GM19328 (cell line): Measurements from ENCODE around the gene PNLIPRP2.

Experiments
- ATAC-seq: cut with Tn5 transposase; IDR thresholded peaks from one replicate; pipeline ENCODE4 v1.9.1; 2021; ENCODE audit warnings: mild to moderate bottlenecking, moderate library complexity; ENCODE audit not compliant: unreplicated experiment

PNLIPRP2 gene

DNA sequence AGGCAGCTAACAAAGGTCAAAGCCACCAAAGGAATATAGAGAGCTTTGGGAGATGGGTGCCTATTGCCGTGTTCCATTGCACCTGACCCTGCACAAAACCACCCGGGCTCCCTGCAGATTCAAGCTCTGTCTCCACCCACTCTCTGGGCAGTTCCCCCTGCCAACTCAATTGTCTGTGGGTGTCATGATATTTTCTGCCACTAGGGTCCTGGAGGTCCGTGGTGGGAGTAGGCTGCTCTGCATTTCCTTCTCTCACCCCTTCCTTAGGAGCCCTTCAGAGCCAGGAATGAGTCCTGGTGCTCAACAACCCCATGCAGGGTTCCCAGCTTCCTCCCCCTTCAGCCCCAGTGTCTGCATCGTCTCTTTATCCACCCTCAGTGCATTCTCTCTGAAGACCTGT is 34.1 kb downstream of the PNLIPRP2 start:
- ATAC-seq, result no peak

- ATAC-seq, result no peak
These were observed 34.8 kb downstream of the PNLIPRP2 start for GRCh38 chr10:116655568-116655967.

DNA sequence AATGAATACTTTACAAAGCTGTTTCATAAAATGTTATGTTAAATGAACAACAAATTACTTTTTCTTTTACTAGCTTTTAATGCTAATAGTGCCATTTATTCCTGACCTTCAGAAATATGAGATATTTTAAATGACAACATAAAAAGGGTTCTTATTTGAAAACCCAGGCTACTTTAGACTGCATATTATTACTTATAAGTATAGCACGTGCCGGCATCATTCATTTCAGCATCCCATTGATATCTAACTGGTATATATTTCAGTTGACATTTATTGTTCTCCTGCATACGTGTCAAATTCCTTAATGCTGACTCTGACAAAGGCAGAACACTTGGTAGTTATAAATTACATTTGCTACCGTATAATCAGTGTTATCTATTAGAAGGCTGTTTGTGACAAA is 35.3 kb downstream of the PNLIPRP2 start:
- no peak for ATAC-seq

- no peak for ATAC-seq
These were observed 37.3 kb downstream of the PNLIPRP2 start for GRCh38 chr10:116657863-116658551.

GRCh38 chr10:116659049-116659670 is 38.4 kb downstream of the PNLIPRP2 start:
- no peak for ATAC-seq

GRCh38 chr10:116660860-116661259 is 40.1 kb downstream of the PNLIPRP2 start:
- no peak for ATAC-seq

DNA sequence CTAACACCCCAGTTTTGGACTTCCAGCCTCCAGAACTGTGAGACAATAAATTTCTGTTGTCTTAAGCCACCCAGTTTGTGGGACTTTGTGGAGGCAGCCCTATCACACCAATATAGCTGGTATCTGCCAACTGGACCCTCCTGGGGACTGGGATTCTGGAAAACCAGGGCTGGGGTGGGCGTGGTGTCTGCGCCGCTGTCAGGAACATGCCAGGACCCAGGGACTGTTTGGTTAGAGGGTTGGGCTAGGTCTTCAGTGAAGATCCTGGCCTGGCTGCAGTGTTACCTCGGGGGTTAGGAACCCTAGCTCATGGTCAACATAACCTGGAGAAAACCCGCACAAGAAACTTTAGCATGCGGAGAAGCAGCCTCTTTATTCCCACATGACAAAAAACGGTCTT is 42.6 kb downstream of the PNLIPRP2 start:
- no peak for ATAC-seq

- no peak for ATAC-seq
These were observed 43.9 kb downstream of the PNLIPRP2 start for GRCh38 chr10:116664631-116665030.

- ATAC-seq, result no peak
These were observed 44.9 kb downstream of the PNLIPRP2 start for GRCh38 chr10:116665541-116666125.

DNA sequence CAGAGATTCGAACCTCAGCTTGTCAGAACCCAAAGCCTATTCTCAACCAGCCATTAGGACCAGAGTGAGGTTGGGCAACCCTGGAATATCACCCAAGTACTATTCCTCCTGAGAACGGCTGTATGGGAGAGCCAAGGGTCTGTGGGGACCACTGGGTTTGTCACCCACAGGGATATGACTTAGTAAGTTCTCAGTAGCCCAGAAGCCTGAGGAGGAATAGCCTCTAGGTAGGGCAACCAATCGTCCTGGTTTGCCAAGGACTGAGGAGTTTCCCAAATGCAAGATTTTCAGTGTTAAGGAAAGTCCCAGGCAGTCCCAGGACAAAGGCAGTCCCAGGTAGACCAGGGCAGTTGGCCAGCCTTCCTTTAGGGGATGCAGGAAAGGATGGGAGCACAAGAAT is 46.7 kb downstream of the PNLIPRP2 start:
- no peak for ATAC-seq

DNA sequence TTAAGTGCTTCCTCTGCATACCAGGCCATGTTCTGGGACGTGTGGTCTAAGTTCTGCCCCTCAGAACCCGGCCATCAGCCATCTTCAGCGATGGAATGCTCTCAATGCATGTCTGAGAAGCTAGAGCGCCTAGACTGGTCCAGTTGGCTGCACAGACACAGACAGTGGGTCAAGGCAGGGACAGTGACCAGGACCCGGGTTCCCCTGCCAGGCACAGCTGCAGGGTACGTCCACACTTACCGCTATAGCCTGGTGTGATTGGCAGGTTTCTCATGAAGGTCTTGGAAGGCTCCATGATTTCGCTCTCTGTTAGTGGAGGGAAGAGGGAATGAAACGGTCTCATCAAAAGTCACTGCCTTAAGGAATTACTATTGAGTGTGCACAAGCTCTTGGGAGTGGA is 47.3 kb downstream of the PNLIPRP2 start:
- ATAC-seq, result no peak

GRCh38 chr10:116668446-116668845 is 47.7 kb downstream of the PNLIPRP2 start:
- ATAC-seq, result no peak

GRCh38 chr10:116669080-116669479 is 48.3 kb downstream of the PNLIPRP2 start:
- no peak for ATAC-seq

- no peak for ATAC-seq
These were observed 49.3 kb downstream of the PNLIPRP2 start for GRCh38 chr10:116669832-116670644.

- no peak for ATAC-seq
These were observed 50.0 kb downstream of the PNLIPRP2 start for GRCh38 chr10:116670706-116671105.

GRCh38 chr10:116671274-116671926 is 50.6 kb downstream of the PNLIPRP2 start:
- no peak for ATAC-seq

- no peak for ATAC-seq
These were observed 52.1 kb downstream of the PNLIPRP2 start for GRCh38 chr10:116672891-116673290.

DNA sequence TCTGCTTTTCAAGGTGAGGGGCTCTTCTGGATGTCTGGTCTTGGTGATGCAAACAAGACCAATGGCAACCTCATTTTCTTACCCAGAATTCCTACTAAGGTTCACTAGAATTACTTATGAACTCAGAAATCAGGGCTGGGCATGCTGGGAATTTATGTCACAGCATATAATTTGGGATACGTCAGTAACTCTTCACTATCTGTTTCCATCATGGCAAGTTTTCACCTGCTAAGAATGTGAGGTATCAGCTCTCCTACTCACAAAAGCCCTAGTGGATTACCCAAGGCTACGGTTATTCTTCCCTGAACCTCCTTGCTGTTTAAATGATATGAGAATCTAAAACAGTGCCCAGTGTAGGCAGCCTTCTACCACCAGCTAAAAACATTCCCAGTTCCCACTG is 53.1 kb downstream of the PNLIPRP2 start:
- ATAC-seq, result no peak

GRCh38 chr10:116674901-116675423 is 54.2 kb downstream of the PNLIPRP2 start:
- ATAC-seq, result no peak

DNA sequence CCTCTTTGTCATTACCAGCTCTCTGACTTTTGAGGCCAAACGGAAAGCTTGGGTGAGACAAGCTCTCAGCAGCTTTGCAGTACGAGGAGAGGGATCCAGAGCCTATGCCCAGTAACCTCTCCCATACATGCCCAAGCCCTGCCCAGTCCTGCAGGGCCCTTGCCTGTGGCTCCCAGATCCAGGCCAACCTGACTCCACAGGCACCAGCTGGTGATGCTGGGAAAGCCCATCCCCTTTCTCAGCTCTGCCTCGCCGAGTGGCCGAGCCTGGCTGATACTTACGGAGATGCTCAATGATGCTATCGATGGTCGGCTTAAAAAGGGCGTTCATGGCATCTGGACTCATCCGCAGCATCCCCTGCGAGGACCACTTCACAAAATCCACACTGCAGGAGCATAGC is 55.4 kb downstream of the PNLIPRP2 start:
- no peak for ATAC-seq

- no peak for ATAC-seq
These were observed 55.9 kb downstream of the PNLIPRP2 start for GRCh38 chr10:116676633-116677032.
